Measurements from ENCODE around the gene ZNF865. TPM values are rescaled to one million over a fixed set of nuclear protein-coding genes. Genes with fewer than 3 reads are reported as not detected.
A peak's percentile ranks its signal among the peaks of the same experiment; 100 is the strongest.

The ZNF865 gene
- polyA plus RNA-seq, 4 donors: 4.0 to 10.3 (median 5.5) TPM

- FAIRE-seq: no peak
- peaks cover 0 to 16% (median 0%) of the 10 kb centered on the region in 3 donors for H3K36me3 ChIP-seq (ENCODE audit: control insufficient read depth in 3 of 3, insufficient read depth in 2 of 3, low read depth in 1 of 3, low read length in 3 of 3)
- no peak for DNase-seq
- peaks cover 3 to 10% (median 8%) of the 10 kb centered on the region in 3 donors for H3K4me1 ChIP-seq (ENCODE audit: control insufficient read depth in 3 of 3, insufficient read depth in 2 of 3, low read depth in 1 of 3, low read length in 2 of 3)
- H3K9me3 ChIP-seq (ENCODE audit: control insufficient read depth in 2 of 2, insufficient read depth in 1 of 2, low read depth in 1 of 2, low read length in 1 of 2): no peaks in the 10 kb centered on the region
- 78 to 91% (median 89%) methylated on average over 8 of the region's 8 CpGs for WGBS, 3 donors
- no peaks in the 10 kb centered on the region for H3K27me3 ChIP-seq (ENCODE audit: control insufficient read depth in 3 of 3, insufficient read depth in 3 of 3, low read length in 3 of 3)
- H3K4me3 ChIP-seq (ENCODE audit: low read depth in 1 of 3, low read length in 3 of 3): no peak overlapping the region
- H3K27ac ChIP-seq (ENCODE audit: low read depth in 1 of 3, low read length in 2 of 3): no peak overlapping the region
Observed at GRCh38 chr19:55633861-55634260, 28.4 kb downstream of the ZNF865 start.

- H3K4me1 ChIP-seq (ENCODE audit: control insufficient read depth in 3 of 3, insufficient read depth in 2 of 3, low read depth in 1 of 3, low read length in 2 of 3): peaks cover 4 to 15% (median 10%) of the 10 kb centered on the region in 3 donors
- no peak for DNase-seq
Observed at GRCh38 chr19:55635334-55635717, 29.9 kb downstream of the ZNF865 start.

GRCh38 chr19:55635856-55636440, 30.5 kb downstream of the ZNF865 start:
- FAIRE-seq (no peak), DNase-seq (no peak)
- Histone ChIP-seq H3K27me3 (ENCODE audit: control insufficient read depth in 3 of 3, insufficient read depth in 3 of 3, low read length in 3 of 3) (no peaks in the 10 kb centered on the region), H3K27ac (ENCODE audit: low read depth in 1 of 3, low read length in 2 of 3) (peak overlapping the region in 2 of 3 donors; percentile 92 to 100), H3K4me3 (ENCODE audit: low read depth in 1 of 3, low read length in 3 of 3) (peak overlapping the region; percentile 83 to 96 (median 96)), H3K9me3 (ENCODE audit: control insufficient read depth in 2 of 2, insufficient read depth in 1 of 2, low read depth in 1 of 2, low read length in 1 of 2) (no peaks in the 10 kb centered on the region), H3K4me1 (ENCODE audit: control insufficient read depth in 3 of 3, insufficient read depth in 2 of 3, low read depth in 1 of 3, low read length in 2 of 3) (peaks cover 4 to 19% (median 10%) of the 10 kb centered on the region in 3 donors), H3K36me3 (ENCODE audit: control insufficient read depth in 3 of 3, insufficient read depth in 2 of 3, low read depth in 1 of 3, low read length in 3 of 3) (peaks cover 0 to 19% (median 0%) of the 10 kb centered on the region in 3 donors)
- WGBS, 3 donors: 49 to 59% (median 53%) methylated on average over 7 of the region's 7 CpGs

More at GRCh38 chr19:55635334-55635717, 29.9 kb downstream of the ZNF865 start:
- no peaks in the 10 kb centered on the region for H3K9me3 ChIP-seq (ENCODE audit: control insufficient read depth in 2 of 2, insufficient read depth in 1 of 2, low read depth in 1 of 2, low read length in 1 of 2)
- no peak for FAIRE-seq
- H3K27ac ChIP-seq (ENCODE audit: low read depth in 1 of 3, low read length in 2 of 3): peak overlapping the region; percentile 79 to 100 (median 92)
- H3K4me3 ChIP-seq (ENCODE audit: low read depth in 1 of 3, low read length in 3 of 3): peak overlapping the region; percentile 83 to 96 (median 96)
- 4 to 7% (median 6%) methylated on average over 9 of the region's 9 CpGs for WGBS, 3 donors
- H3K27me3 ChIP-seq (ENCODE audit: control insufficient read depth in 3 of 3, insufficient read depth in 3 of 3, low read length in 3 of 3): no peaks in the 10 kb centered on the region
- H3K36me3 ChIP-seq (ENCODE audit: control insufficient read depth in 3 of 3, insufficient read depth in 2 of 3, low read depth in 1 of 3, low read length in 3 of 3): peaks cover 0 to 19% (median 0%) of the 10 kb centered on the region in 3 donors

DNA sequence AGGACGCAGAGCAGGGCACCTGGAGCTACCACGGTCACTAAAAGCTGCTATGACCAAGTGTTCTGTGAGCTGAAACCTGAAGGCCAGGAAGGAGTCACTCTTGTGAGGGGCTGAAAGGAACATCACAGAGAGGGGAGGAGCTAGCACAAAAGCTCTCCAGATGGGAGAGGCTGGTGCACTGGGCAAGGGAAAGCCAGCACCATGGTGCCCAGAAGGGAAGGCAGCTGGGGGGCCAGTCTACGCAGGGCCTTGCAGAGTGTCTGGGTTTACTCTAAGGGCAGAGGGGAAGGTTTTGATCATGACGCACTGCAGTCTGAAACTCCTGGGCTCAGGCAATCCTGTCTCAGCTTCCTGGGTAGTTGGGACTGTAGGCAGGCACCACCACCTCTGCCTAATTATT, 31.3 kb downstream of the ZNF865 start:
- Histone ChIP-seq H3K4me1 (ENCODE audit: control insufficient read depth in 3 of 3, insufficient read depth in 2 of 3, low read depth in 1 of 3, low read length in 2 of 3) (peaks cover 5 to 19% (median 10%) of the 10 kb centered on the region in 3 donors), H3K36me3 (ENCODE audit: control insufficient read depth in 3 of 3, insufficient read depth in 2 of 3, low read depth in 1 of 3, low read length in 3 of 3) (peaks cover 0 to 19% (median 0%) of the 10 kb centered on the region in 3 donors), H3K27ac (ENCODE audit: low read depth in 1 of 3, low read length in 2 of 3) (no peak overlapping the region), H3K9me3 (ENCODE audit: control insufficient read depth in 2 of 2, insufficient read depth in 1 of 2, low read depth in 1 of 2, low read length in 1 of 2) (no peaks in the 10 kb centered on the region), H3K27me3 (ENCODE audit: control insufficient read depth in 3 of 3, insufficient read depth in 3 of 3, low read length in 3 of 3) (no peaks in the 10 kb centered on the region), H3K4me3 (ENCODE audit: low read depth in 1 of 3, low read length in 3 of 3) (no peak overlapping the region)
- 82 to 87% (median 82%) methylated on average over 4 of the region's 4 CpGs for WGBS, 3 donors
- FAIRE-seq (no peak), DNase-seq (no peak)

- H3K27me3 ChIP-seq (ENCODE audit: control insufficient read depth in 3 of 3, insufficient read depth in 3 of 3, low read length in 3 of 3): no peaks in the 10 kb centered on the region
- 77 to 84% (median 82%) methylated on average over 11 of the region's 11 CpGs for WGBS, 3 donors
- no peak overlapping the region for H3K4me3 ChIP-seq (ENCODE audit: low read depth in 1 of 3, low read length in 3 of 3)
- FAIRE-seq (no peak), DNase-seq (no peak)
- peaks cover 0 to 19% (median 0%) of the 10 kb centered on the region in 3 donors for H3K36me3 ChIP-seq (ENCODE audit: control insufficient read depth in 3 of 3, insufficient read depth in 2 of 3, low read depth in 1 of 3, low read length in 3 of 3)
- no peaks in the 10 kb centered on the region for H3K9me3 ChIP-seq (ENCODE audit: control insufficient read depth in 2 of 2, insufficient read depth in 1 of 2, low read depth in 1 of 2, low read length in 1 of 2)
- no peak overlapping the region for H3K27ac ChIP-seq (ENCODE audit: low read depth in 1 of 3, low read length in 2 of 3)
- H3K4me1 ChIP-seq (ENCODE audit: control insufficient read depth in 3 of 3, insufficient read depth in 2 of 3, low read depth in 1 of 3, low read length in 2 of 3): peaks cover 10 to 25% (median 11%) of the 10 kb centered on the region in 3 donors
Observed at GRCh38 chr19:55637534-55637933, 32.1 kb downstream of the ZNF865 start.

DNA sequence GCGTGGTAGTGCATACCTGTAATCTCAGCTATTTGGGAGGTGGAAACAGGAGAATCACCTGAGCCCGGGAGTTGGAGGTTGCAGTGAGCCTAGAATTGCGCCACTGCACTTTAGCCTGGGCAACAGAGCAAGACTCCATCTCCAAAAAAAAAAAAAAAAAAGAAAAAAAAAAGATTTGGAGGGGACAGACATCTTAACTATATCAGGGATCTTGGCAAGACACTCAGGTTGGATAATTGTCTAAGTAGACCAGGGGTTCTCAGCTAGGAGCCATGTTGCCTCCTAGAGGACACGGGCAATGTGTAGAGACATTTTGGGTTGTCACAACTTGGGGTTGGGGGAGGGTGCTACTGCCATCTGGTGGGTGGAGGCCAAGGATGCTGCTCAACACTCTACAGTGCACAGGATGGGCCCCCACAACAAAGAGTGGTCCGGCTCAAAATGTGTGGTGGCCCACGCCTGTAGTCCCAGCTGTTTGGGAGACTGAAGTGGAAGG, 33.5 kb downstream of the ZNF865 start:
- Histone ChIP-seq H3K4me1 (ENCODE audit: control insufficient read depth in 3 of 3, insufficient read depth in 2 of 3, low read depth in 1 of 3, low read length in 2 of 3) (peaks cover 10 to 31% (median 15%) of the 10 kb centered on the region in 3 donors), H3K27me3 (ENCODE audit: control insufficient read depth in 3 of 3, insufficient read depth in 3 of 3, low read length in 3 of 3) (no peaks in the 10 kb centered on the region), H3K27ac (ENCODE audit: low read depth in 1 of 3, low read length in 2 of 3) (no peak overlapping the region), H3K4me3 (ENCODE audit: low read depth in 1 of 3, low read length in 3 of 3) (no peak overlapping the region), H3K36me3 (ENCODE audit: control insufficient read depth in 3 of 3, insufficient read depth in 2 of 3, low read depth in 1 of 3, low read length in 3 of 3) (peaks cover 0 to 19% (median 0%) of the 10 kb centered on the region in 3 donors), H3K9me3 (ENCODE audit: control insufficient read depth in 2 of 2, insufficient read depth in 1 of 2, low read depth in 1 of 2, low read length in 1 of 2) (no peaks in the 10 kb centered on the region)
- 81 to 92% (median 84%) methylated on average over 6 of the region's 6 CpGs for WGBS, 3 donors
- FAIRE-seq: no peak
- DNase-seq: peak in 1 of 2 donors; percentile 38

GRCh38 chr19:55640043-55640576, 34.7 kb downstream of the ZNF865 start:
- Histone ChIP-seq H3K4me1 (ENCODE audit: control insufficient read depth in 3 of 3, insufficient read depth in 2 of 3, low read depth in 1 of 3, low read length in 2 of 3) (peaks cover 10 to 32% (median 15%) of the 10 kb centered on the region in 3 donors), H3K27me3 (ENCODE audit: control insufficient read depth in 3 of 3, insufficient read depth in 3 of 3, low read length in 3 of 3) (no peaks in the 10 kb centered on the region), H3K4me3 (ENCODE audit: low read depth in 1 of 3, low read length in 3 of 3) (peak overlapping the region in 2 of 3 donors; percentile 55 to 98), H3K9me3 (ENCODE audit: control insufficient read depth in 2 of 2, insufficient read depth in 1 of 2, low read depth in 1 of 2, low read length in 1 of 2) (no peaks in the 10 kb centered on the region), H3K36me3 (ENCODE audit: control insufficient read depth in 3 of 3, insufficient read depth in 2 of 3, low read depth in 1 of 3, low read length in 3 of 3) (peaks cover 0 to 27% (median 0%) of the 10 kb centered on the region in 3 donors), H3K27ac (ENCODE audit: low read depth in 1 of 3, low read length in 2 of 3) (peak overlapping the region; percentile 65 to 89 (median 76))
- DNase-seq (peak; percentile 58 to 82), FAIRE-seq (no peak)
- WGBS, 3 donors: 24 to 35% (median 27%) methylated on average over 33 to 38 of the region's 38 CpGs

DNA sequence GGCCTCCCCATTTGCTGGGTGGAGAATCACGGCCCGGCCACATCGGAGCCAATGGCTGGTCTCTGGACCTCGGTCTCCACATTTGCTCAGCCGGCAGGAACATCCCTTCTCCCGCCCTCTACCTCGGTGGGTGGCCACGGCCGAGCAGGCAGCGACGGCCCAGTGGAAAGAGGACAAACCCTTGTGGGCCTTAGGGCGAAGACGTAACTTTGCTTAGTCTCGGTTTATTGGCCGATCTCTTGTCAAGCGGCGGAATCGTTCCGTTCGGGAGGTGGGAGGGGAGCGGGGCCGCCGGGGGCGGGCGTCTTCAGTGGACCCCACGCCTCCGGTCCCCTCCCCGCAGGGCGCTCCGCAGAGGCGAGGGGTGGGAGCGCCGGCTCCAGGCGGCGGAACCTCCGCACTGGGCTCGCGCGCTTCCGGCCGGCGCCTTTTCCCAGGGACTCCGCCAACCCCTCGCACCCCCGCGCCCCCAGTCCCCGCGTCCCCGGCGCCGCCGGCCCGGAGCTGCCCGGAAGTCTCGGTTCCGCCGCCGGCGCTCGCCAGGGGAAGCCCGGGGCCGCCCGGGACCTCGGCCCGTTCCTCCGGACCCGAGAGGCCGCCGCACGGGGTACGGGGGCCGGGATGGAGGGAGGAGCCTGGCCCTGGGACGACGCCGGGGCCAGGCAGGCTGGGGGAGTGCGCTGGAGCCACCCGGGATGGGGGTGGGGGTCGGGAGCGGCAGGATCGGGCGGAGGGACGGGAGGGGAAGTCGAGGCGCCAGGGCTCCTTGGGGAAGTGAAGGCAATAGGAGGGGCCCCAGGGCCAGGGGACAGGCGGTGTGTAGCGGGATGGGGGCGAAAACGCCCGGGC, 35.4 kb downstream of the ZNF865 start, which contains the start of gene ZNF580:
TSS of gene ZNF580 (plus strand) at position 426 of the 849 bp plus-strand sequence. CDS start 1,507 bp downstream, outside the sequence.
- peaks cover 0 to 32% (median 2%) of the 10 kb centered on the region in 3 donors for H3K36me3 ChIP-seq (ENCODE audit: control insufficient read depth in 3 of 3, insufficient read depth in 2 of 3, low read depth in 1 of 3, low read length in 3 of 3)
- H3K4me1 ChIP-seq (ENCODE audit: control insufficient read depth in 3 of 3, insufficient read depth in 2 of 3, low read depth in 1 of 3, low read length in 2 of 3): peaks cover 8 to 28% (median 15%) of the 10 kb centered on the region in 3 donors
- 1% methylated on average over 65 to 89 of the region's 89 CpGs for WGBS, 3 donors
- peak within 1 kb of the TSS; percentile 65 to 89 (median 76) for H3K27ac ChIP-seq (ENCODE audit: low read depth in 1 of 3, low read length in 2 of 3)
- H3K9me3 ChIP-seq (ENCODE audit: control insufficient read depth in 2 of 2, insufficient read depth in 1 of 2, low read depth in 1 of 2, low read length in 1 of 2): no peaks in the 10 kb centered on the region
- peak within 1 kb of the TSS; percentile 76 to 98 (median 81) for H3K4me3 ChIP-seq (ENCODE audit: low read depth in 1 of 3, low read length in 3 of 3)
- DNase-seq (peak; percentile 47 to 84), FAIRE-seq (no peak)
- no peaks in the 10 kb centered on the region for H3K27me3 ChIP-seq (ENCODE audit: control insufficient read depth in 3 of 3, insufficient read depth in 3 of 3, low read length in 3 of 3)

Measured in small intestine (tissue), 7 donors.